Prostate gland (tissue), 2 donors: ENCODE data around the gene PHF20.
A peak's percentile ranks its signal among the peaks of the same experiment; 100 is the strongest.

Experiments
- POLR2A ChIP-seq: fragments of 450-650 bp; IDR thresholded peaks from one replicate; pipeline ENCODE4 v1.6.1; 2016; ENCODE audit warnings: antibody characterized with exemption, mild to moderate bottlenecking
- TF ChIP-seq, protein P1 (sequence below), 4 experiments: fragments of 200-600 bp in 2 of 4; fragments of 450-650 bp in 2 of 4; sonication (generic) in 2 of 4; IDR thresholded peaks; 1 replicate in 3 of 4; 2 replicates in 1 of 4; pipeline ENCODE4 v1.5.1; 2016 to 2019; ENCODE audit warnings: antibody characterized with exemption in 4 of 4, mild to moderate bottlenecking in 2 of 4, moderate library complexity in 2 of 4

GRCh38 chr20:35994994-35995453 is 223.2 kb downstream of the PHF20 start:
- no peak for TF ChIP-seq POLR2A
- TF ChIP-seq, protein P1, sequence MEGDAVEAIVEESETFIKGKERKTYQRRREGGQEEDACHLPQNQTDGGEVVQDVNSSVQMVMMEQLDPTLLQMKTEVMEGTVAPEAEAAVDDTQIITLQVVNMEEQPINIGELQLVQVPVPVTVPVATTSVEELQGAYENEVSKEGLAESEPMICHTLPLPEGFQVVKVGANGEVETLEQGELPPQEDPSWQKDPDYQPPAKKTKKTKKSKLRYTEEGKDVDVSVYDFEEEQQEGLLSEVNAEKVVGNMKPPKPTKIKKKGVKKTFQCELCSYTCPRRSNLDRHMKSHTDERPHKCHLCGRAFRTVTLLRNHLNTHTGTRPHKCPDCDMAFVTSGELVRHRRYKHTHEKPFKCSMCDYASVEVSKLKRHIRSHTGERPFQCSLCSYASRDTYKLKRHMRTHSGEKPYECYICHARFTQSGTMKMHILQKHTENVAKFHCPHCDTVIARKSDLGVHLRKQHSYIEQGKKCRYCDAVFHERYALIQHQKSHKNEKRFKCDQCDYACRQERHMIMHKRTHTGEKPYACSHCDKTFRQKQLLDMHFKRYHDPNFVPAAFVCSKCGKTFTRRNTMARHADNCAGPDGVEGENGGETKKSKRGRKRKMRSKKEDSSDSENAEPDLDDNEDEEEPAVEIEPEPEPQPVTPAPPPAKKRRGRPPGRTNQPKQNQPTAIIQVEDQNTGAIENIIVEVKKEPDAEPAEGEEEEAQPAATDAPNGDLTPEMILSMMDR (IDR thresholded peaks at IDR 0.05) = peak; percentile 42 to 91 (median 88)
